GM13976 (cell line): Measurements from ENCODE around the gene PLEKHS1.
"Not testable (repeated sequence)": the region's sequence is repeated elsewhere in the genome, so short reads cannot be mapped to it uniquely, and the experiment has no call there.

Experiments
- DNase-seq: peaks from one replicate; pipeline ENCODE4 v3.0.0; 2012; ENCODE audit warnings: low spot score
- CTCF ChIP-seq: IDR thresholded peaks from 2 replicates; pipeline ENCODE4 v1.5.1; 2012; ENCODE audit warnings: borderline replicate concordance, mild to moderate bottlenecking; ENCODE audit not compliant: insufficient read depth; ENCODE audit errors: extremely low read depth, missing control alignments, control extremely low read depth
- in situ Hi-C: fragments of 300-500 bp; cut with MboI; formaldehyde crosslinking; loops from one replicate; pipeline ENCODE4 v1.12.0; 2022; ENCODE audit warnings: low sequenced_read_pairs, mixed read lengths, inconsistent platforms; ENCODE audit not compliant: unreplicated experiment

PLEKHS1 gene

GRCh38 chr10:113823389-113823788, 71.9 kb downstream of the PLEKHS1 start:
- in situ Hi-C loops: no loop called here
- DNase-seq: no peak
- no peak for TF ChIP-seq CTCF

GRCh38 chr10:113825791-113826190, 74.3 kb downstream of the PLEKHS1 start:
- in situ Hi-C loops: no loop called here

GRCh38 chr10:113828567-113828966, 77.1 kb downstream of the PLEKHS1 start:
- in situ Hi-C loops, DNase-seq: not testable (repeated sequence)

More at GRCh38 chr10:113825791-113826190, 74.3 kb downstream of the PLEKHS1 start:
- TF ChIP-seq CTCF: no peak
- DNase-seq: no peak
